GM12878 (cell line): Measurements from ENCODE around the gene TESPA1. TPM values are rescaled to one million over a fixed set of nuclear protein-coding genes. Genes with fewer than 3 reads are reported as not detected.

Source experiments
- ASH2L ChIP-seq: fragments of 300-600, 200-600 bp; sonication (generic); IDR thresholded peaks from 2 replicates; pipeline ENCODE4 v1.6.1; 2017; ENCODE audit warnings: low read depth, mild to moderate bottlenecking, borderline replicate concordance
- BACH1 ChIP-seq: fragments of 450-650 bp; IDR thresholded peaks from 2 replicates; pipeline ENCODE4 v1.6.1; 2017; ENCODE audit warnings: mild to moderate bottlenecking, borderline replicate concordance
- BCL11A ChIP-seq: IDR thresholded peaks from 2 replicates; pipeline ENCODE4 v1.6.1; 2011; ENCODE audit warnings: low read depth, low read length
- CBFB ChIP-seq: IDR thresholded peaks from 2 replicates; pipeline ENCODE4 v1.6.1; 2016; ENCODE audit warnings: antibody characterized with exemption, low read depth
- CEBPB ChIP-seq, 2 experiments: fragments of 150-350 bp in 1 of 2; IDR thresholded peaks; 2 replicates each; pipeline ENCODE4 v1.6.1; 2012 to 2014; ENCODE audit warnings: low read depth in 2 of 2, low read length in 2 of 2, borderline replicate concordance in 1 of 2, inconsistent platforms in 1 of 2
- CREM ChIP-seq: IDR thresholded peaks from 2 replicates; pipeline ENCODE4 v1.6.1; 2014; ENCODE audit warnings: antibody characterized with exemption, low read depth
- EZH2 ChIP-seq: IDR thresholded peaks from 2 replicates; pipeline ENCODE4 v1.6.1; 2012; ENCODE audit warnings: low read depth, mild to moderate bottlenecking, control low read depth, inconsistent platforms, low read length, borderline replicate concordance; ENCODE audit not compliant: control insufficient read depth
- FOS ChIP-seq: IDR thresholded peaks from 3 replicates; pipeline ENCODE4 v1.6.1; 2011; ENCODE audit warnings: borderline replicate concordance; ENCODE audit not compliant: insufficient read length; ENCODE audit errors: extremely low read depth
- HDAC2 ChIP-seq: fragments of 200-600 bp; sonication (generic); IDR thresholded peaks from 2 replicates; pipeline ENCODE4 v1.6.1; 2017
- HDGF ChIP-seq: fragments of 450-650 bp; IDR thresholded peaks from 2 replicates; pipeline ENCODE4 v1.6.1; 2016; ENCODE audit warnings: antibody characterized with exemption
- IKZF2 ChIP-seq, 2 experiments: fragments of 450-650 bp; IDR thresholded peaks; 2 replicates each; pipeline ENCODE4 v1.6.1; 2017; ENCODE audit warnings: mild to moderate bottlenecking in 2 of 2, moderate library complexity in 2 of 2
- IRF4 ChIP-seq: IDR thresholded peaks from 2 replicates; pipeline ENCODE4 v1.6.1; 2011; ENCODE audit warnings: low read depth, low read length
- PAX5 ChIP-seq: IDR thresholded peaks from 2 replicates; pipeline ENCODE4 v1.6.1; 2011; ENCODE audit warnings: low read depth, low read length, borderline replicate concordance
- STAT3 ChIP-seq: IDR thresholded peaks from 2 replicates; pipeline ENCODE4 v1.6.1; 2011; ENCODE audit warnings: low read depth, low read length, improper control_type of control experiment
- SUZ12 ChIP-seq: fragments of 200-600 bp; sonication (generic); IDR thresholded peaks from one replicate; pipeline ENCODE4 v1.6.1; 2018; ENCODE audit warnings: antibody characterized with exemption, mild to moderate bottlenecking; ENCODE audit not compliant: unreplicated experiment
- YY1 ChIP-seq: IDR thresholded peaks from 2 replicates; pipeline ENCODE4 v1.6.1; 2011; ENCODE audit warnings: low read depth, mild to moderate bottlenecking, low read length
- ZNF274 ChIP-seq: IDR thresholded peaks from one replicate; pipeline ENCODE4 v1.8.0; 2011; ENCODE audit not compliant: insufficient read length, insufficient read depth
- ZNF384 ChIP-seq: IDR thresholded peaks from 2 replicates; pipeline ENCODE4 v1.6.1; 2012; ENCODE audit warnings: low read depth, mild to moderate bottlenecking, low read length, improper control_type of control experiment, borderline replicate concordance
- polyA plus RNA-seq, 11 experiments: library from polyadenylated mRNA; depleted of rRNA in 4 of 11; unstranded in 6 of 11; stranded (reverse) in 5 of 11; fragments of >200 nt; fragmentation: Nextera tagmentation in 4 of 11; fragmentation: Illumina TruSeq in 1 of 11; extraction: Ambion mirVana in 4 of 11; extraction: Trizol in 1 of 11; gene quantifications; 1 replicate in 1 of 11; 2 replicates in 10 of 11; pipeline versions ENCODE4 v1.2.1 to v1.2.3, GENCODE V29; 2011 to 2016; ENCODE audit warnings: inconsistent platforms in 2 of 11, missing spikeins in 2 of 11, low read depth in 1 of 11
- total RNA-seq, 4 experiments: library from RNA; depleted of rRNA in 3 of 4; stranded (reverse); fragments of >200 nt in 3 of 4; fragmentation: Illumina TruSeq in 1 of 4; extraction: Trizol in 1 of 4; gene quantifications; 2 replicates each; pipeline versions ENCODE4 v1.2.1 to v1.2.3, GENCODE V29; 2013 to 2021
- TF ChIP-seq, protein P1 (sequence below): fragments of 450-650 bp; IDR thresholded peaks from 2 replicates; pipeline ENCODE4 v1.6.1; 2017; ENCODE audit warnings: mild to moderate bottlenecking, moderate library complexity
- TF ChIP-seq, protein P2 (sequence below): fragments of 450-650 bp; IDR thresholded peaks from 2 replicates; pipeline ENCODE4 v1.6.1; 2017; ENCODE audit warnings: mild to moderate bottlenecking
- TF ChIP-seq, protein P3 (sequence below): fragments of 450-650 bp; IDR thresholded peaks from 2 replicates; pipeline ENCODE4 v1.6.1; 2016; ENCODE audit warnings: mild to moderate bottlenecking
- TF ChIP-seq, protein P4 (sequence below): IDR thresholded peaks from 2 replicates; pipeline ENCODE4 v1.6.1; 2012; ENCODE audit warnings: low read length, inconsistent platforms

The TESPA1 gene
- total and polyA plus RNA-seq, 10 of the 15 experiments (the other 5 are each of a cell fraction or from before 2014, with no cell fraction given) = 13.8 to 56.2 (median 23.9) TPM

DNA sequence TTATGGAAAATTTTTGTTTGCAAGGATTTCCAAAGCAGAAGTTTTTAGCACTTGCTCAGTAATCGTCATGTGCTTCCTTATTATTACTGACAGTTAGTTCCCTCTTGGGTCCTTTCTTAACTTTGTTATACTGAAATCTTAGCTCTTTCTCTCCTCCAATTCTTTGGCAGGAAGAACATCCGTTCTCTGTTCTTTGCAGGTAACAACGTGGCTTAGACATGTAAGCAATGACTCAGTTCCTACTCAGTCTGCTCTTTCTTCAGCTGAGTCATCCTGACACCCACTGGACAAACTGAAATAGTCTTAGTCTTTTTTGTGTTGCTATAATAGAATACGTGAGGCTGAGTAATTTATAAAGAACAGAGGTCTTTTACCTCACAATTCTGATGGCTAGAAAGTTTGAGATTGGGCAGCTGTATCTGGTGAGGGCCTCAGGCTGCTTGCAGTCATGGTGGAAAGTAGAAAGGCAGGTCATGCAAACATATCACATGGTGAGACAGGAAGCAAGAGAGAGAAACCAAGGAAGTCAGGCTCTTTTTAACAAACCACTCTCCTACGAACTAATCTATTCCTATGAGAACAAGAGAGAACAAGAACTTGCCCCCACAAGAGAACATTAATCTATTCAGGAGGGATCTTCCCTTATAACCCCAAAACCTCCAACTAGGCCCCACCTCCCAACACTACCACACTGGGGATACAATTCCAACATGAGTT lies 49.2 kb downstream of the TESPA1 start (continued):
- TF ChIP-seq HDAC2 (no peak), CBFB (no peak), ZNF274 (no peak), ASH2L (no peak), CEBPB (IDR thresholded peaks at IDR 0.05; ENCODE audit: borderline replicate concordance in 1 of 2, low read depth in 2 of 2, low read length in 2 of 2) (no peak), SUZ12 (no peak), HDGF (no peak), STAT3 (no peak), BACH1 (peak; percentile 81; the same call in 1 of the 2 replicates), FOS (no peak), BCL11A (peak; percentile 41; the same call in 1 of the 2 replicates), ZNF384 (no peak), YY1 (peak; percentile 17; the same call in 1 of the 2 replicates), CREM (peak; percentile 36; the same call in 1 of the 2 replicates), IRF4 (0 out of 2 replicates have a peak, but pooled peaks have one; percentile 20), IKZF2 (IDR thresholded peaks at IDR 0.05) (peak in 1 of 2 experiments; percentile 22; a peak in 1 of 4 replicates), EZH2 (no peak), PAX5 (no peak)
- TF ChIP-seq, protein P1, sequence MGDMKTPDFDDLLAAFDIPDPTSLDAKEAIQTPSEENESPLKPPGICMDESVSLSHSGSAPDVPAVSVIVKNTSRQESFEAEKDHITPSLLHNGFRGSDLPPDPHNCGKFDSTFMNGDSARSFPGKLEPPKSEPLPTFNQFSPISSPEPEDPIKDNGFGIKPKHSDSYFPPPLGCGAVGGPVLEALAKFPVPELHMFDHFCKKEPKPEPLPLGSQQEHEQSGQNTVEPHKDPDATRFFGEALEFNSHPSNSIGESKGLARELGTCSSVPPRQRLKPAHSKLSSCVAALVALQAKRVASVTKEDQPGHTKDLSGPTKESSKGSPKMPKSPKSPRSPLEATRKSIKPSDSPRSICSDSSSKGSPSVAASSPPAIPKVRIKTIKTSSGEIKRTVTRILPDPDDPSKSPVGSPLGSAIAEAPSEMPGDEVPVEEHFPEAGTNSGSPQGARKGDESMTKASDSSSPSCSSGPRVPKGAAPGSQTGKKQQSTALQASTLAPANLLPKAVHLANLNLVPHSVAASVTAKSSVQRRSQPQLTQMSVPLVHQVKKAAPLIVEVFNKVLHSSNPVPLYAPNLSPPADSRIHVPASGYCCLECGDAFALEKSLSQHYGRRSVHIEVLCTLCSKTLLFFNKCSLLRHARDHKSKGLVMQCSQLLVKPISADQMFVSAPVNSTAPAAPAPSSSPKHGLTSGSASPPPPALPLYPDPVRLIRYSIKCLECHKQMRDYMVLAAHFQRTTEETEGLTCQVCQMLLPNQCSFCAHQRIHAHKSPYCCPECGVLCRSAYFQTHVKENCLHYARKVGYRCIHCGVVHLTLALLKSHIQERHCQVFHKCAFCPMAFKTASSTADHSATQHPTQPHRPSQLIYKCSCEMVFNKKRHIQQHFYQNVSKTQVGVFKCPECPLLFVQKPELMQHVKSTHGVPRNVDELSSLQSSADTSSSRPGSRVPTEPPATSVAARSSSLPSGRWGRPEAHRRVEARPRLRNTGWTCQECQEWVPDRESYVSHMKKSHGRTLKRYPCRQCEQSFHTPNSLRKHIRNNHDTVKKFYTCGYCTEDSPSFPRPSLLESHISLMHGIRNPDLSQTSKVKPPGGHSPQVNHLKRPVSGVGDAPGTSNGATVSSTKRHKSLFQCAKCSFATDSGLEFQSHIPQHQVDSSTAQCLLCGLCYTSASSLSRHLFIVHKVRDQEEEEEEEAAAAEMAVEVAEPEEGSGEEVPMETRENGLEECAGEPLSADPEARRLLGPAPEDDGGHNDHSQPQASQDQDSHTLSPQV = no peak
- TF ChIP-seq, protein P2, sequence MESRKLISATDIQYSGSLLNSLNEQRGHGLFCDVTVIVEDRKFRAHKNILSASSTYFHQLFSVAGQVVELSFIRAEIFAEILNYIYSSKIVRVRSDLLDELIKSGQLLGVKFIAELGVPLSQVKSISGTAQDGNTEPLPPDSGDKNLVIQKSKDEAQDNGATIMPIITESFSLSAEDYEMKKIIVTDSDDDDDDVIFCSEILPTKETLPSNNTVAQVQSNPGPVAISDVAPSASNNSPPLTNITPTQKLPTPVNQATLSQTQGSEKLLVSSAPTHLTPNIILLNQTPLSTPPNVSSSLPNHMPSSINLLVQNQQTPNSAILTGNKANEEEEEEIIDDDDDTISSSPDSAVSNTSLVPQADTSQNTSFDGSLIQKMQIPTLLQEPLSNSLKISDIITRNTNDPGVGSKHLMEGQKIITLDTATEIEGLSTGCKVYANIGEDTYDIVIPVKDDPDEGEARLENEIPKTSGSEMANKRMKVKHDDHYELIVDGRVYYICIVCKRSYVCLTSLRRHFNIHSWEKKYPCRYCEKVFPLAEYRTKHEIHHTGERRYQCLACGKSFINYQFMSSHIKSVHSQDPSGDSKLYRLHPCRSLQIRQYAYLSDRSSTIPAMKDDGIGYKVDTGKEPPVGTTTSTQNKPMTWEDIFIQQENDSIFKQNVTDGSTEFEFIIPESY = no peak
- TF ChIP-seq, protein P3, sequence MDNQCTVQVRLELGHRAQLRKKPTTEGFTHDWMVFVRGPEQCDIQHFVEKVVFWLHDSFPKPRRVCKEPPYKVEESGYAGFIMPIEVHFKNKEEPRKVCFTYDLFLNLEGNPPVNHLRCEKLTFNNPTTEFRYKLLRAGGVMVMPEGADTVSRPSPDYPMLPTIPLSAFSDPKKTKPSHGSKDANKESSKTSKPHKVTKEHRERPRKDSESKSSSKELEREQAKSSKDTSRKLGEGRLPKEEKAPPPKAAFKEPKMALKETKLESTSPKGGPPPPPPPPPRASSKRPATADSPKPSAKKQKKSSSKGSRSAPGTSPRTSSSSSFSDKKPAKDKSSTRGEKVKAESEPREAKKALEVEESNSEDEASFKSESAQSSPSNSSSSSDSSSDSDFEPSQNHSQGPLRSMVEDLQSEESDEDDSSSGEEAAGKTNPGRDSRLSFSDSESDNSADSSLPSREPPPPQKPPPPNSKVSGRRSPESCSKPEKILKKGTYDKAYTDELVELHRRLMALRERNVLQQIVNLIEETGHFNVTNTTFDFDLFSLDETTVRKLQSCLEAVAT = no peak
- TF ChIP-seq, protein P4, sequence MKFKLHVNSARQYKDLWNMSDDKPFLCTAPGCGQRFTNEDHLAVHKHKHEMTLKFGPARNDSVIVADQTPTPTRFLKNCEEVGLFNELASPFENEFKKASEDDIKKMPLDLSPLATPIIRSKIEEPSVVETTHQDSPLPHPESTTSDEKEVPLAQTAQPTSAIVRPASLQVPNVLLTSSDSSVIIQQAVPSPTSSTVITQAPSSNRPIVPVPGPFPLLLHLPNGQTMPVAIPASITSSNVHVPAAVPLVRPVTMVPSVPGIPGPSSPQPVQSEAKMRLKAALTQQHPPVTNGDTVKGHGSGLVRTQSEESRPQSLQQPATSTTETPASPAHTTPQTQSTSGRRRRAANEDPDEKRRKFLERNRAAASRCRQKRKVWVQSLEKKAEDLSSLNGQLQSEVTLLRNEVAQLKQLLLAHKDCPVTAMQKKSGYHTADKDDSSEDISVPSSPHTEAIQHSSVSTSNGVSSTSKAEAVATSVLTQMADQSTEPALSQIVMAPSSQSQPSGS = peak; percentile 69
